Measurements from ENCODE around the gene USP30.

DNA sequence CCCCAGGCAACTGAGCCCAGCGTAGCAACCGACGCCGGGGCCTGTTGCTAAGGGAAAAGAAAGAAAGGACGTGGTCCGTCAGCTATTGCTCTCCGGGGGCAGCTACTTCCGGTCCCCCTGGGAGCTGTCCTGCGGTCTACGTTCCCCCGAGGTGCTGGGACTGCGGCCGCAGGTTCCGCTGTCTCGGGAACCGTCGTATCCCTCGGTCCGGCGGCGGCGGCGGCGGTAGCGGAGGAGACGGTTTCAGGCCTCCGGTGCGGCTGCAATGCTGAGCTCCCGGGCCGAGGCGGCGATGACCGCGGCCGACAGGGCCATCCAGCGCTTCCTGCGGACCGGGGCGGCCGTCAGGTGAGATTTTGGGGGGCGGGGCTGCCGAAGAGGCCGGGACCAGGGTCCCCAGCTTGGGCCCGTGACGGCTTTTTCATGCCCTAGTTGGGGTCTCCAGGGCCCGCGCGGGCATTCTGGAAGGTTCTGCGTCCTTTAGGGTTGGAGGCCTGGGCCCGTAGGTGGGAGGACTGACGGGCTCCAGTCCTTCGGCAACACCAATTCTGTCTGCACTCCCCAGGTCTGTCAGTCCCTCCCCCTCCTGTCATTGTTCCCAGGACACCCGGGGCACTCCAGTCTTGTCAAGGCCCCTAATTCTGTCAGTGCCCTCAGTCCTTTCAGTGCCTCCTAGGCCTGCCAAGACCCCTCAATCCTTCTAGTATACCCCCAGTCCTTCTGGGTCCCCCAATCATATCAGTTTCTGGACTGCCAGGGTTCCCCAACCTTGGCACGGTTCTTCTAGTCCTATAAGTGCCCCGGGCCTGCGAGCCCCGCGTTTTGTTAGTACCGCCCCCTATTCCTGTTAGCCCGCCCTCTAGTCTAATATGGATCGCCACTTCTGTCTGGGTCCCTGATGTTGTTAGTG is at the start of gene USP30:
- peak in 3 of 4 donors; percentile 28 to 51 (median 44) for TF ChIP-seq POLR2A (IDR thresholded peaks at IDR 0.05)
- TF ChIP-seq CTCF (IDR thresholded peaks at IDR 0.05), result no peak

Measured in upper lobe of left lung (tissue), 4 donors.